Trophoblast cell (in vitro differentiated cells and primary cell): ENCODE results near the gene CPA4.
A peak's percentile ranks its signal among the peaks of the same experiment; 100 is the strongest.

Source experiments
- DNase-seq, 2 donors: peaks; one replicate each; pipeline ENCODE4 v3.0.0-alpha.2; 2016
- H2AFZ ChIP-seq: 2 replicates; pipeline ENCODE4 v1.6.1; 2013; ENCODE audit warnings: low read length, moderate library complexity, mild to moderate bottlenecking; ENCODE audit not compliant: insufficient read depth, poor library complexity
- H2AK5ac ChIP-seq: 2 replicates; pipeline ENCODE4 v1.6.1; 2013; ENCODE audit warnings: mild to moderate bottlenecking, low read length
- H2BK120ac ChIP-seq: 2 replicates; pipeline ENCODE4 v1.6.1; 2013; ENCODE audit warnings: low read length, mild to moderate bottlenecking, moderate library complexity; ENCODE audit not compliant: insufficient read depth, poor library complexity
- H2BK12ac ChIP-seq: 2 replicates; pipeline ENCODE4 v1.6.1; 2013; ENCODE audit warnings: mild to moderate bottlenecking, low read length, moderate library complexity
- H2BK5ac ChIP-seq: 2 replicates; pipeline ENCODE4 v1.6.1; 2013; ENCODE audit warnings: low read length, low read depth, moderate library complexity, mild to moderate bottlenecking; ENCODE audit not compliant: poor library complexity
- H3K14ac ChIP-seq: 2 replicates; pipeline ENCODE4 v1.6.1; 2013; ENCODE audit warnings: mild to moderate bottlenecking, low read length
- H3K18ac ChIP-seq: 2 replicates; pipeline ENCODE4 v1.6.1; 2013; ENCODE audit warnings: mild to moderate bottlenecking, low read length
- H3K23ac ChIP-seq: 2 replicates; pipeline ENCODE4 v1.6.1; 2013; ENCODE audit warnings: low read length
- H3K27ac ChIP-seq: 2 replicates; pipeline ENCODE4 v1.5.1; 2013; ENCODE audit warnings: low read depth, mild to moderate bottlenecking, inconsistent platforms, low read length, moderate library complexity
- H3K27me3 ChIP-seq: 2 replicates; pipeline ENCODE4 v1.6.1; 2013; ENCODE audit warnings: inconsistent platforms, mild to moderate bottlenecking, low read length, moderate library complexity; ENCODE audit not compliant: insufficient read depth
- H3K36me3 ChIP-seq, 2 experiments: 1 replicate in 1 of 2; 2 replicates in 1 of 2; pipeline ENCODE4 v1.6.1; 2013; ENCODE audit warnings: low read length in 2 of 2, mild to moderate bottlenecking in 2 of 2, moderate library complexity in 1 of 2; ENCODE audit not compliant: insufficient read depth in 2 of 2, control insufficient read depth in 1 of 2
- H3K4ac ChIP-seq: 2 replicates; pipeline ENCODE4 v1.6.1; 2013; ENCODE audit warnings: low read depth, mild to moderate bottlenecking, low read length, moderate library complexity
- H3K4me1 ChIP-seq, 2 experiments: 1 replicate in 1 of 2; 2 replicates in 1 of 2; pipeline ENCODE4 v1.6.1; 2013; ENCODE audit warnings: low read length in 2 of 2, mild to moderate bottlenecking in 2 of 2, moderate library complexity in 1 of 2; ENCODE audit not compliant: insufficient read depth in 2 of 2, control insufficient read depth in 1 of 2
- H3K4me2 ChIP-seq: 2 replicates; pipeline ENCODE4 v1.6.1; 2013; ENCODE audit warnings: inconsistent platforms, mild to moderate bottlenecking, low read length, moderate library complexity
- H3K4me3 ChIP-seq: 2 replicates; pipeline ENCODE4 v1.5.1; 2013; ENCODE audit warnings: mild to moderate bottlenecking, low read depth, low read length, inconsistent platforms
- H3K79me1 ChIP-seq: one replicate; pipeline ENCODE4 v1.6.1; 2013; ENCODE audit warnings: low read length
- H3K79me2 ChIP-seq: 2 replicates; pipeline ENCODE4 v1.6.1; 2013; ENCODE audit warnings: low read length, mild to moderate bottlenecking; ENCODE audit not compliant: control insufficient read depth, insufficient read depth, poor library complexity
- H3K9ac ChIP-seq: 2 replicates; pipeline ENCODE4 v1.6.1; 2013; ENCODE audit warnings: mild to moderate bottlenecking, low read length
- H3K9me3 ChIP-seq: 2 replicates; pipeline ENCODE4 v1.6.1; 2013; ENCODE audit warnings: low read depth, mild to moderate bottlenecking, control low read depth, inconsistent platforms, low read length; ENCODE audit not compliant: insufficient read depth
- H4K12ac ChIP-seq: 2 replicates; pipeline ENCODE4 v1.6.1; 2013; ENCODE audit warnings: low read depth, mild to moderate bottlenecking, low read length, moderate library complexity
- H4K8ac ChIP-seq: 2 replicates; pipeline ENCODE4 v1.6.1; 2013; ENCODE audit warnings: low read depth, mild to moderate bottlenecking, low read length, moderate library complexity
- H4K91ac ChIP-seq: one replicate; pipeline ENCODE4 v1.6.1; 2013; ENCODE audit warnings: low read depth, mild to moderate bottlenecking, low read length, moderate library complexity
- WGBS: extraction: QIAGEN DNeasy Blood & Tissue Kit; methylation state at CpG from one replicate; pipeline ENCODE4 v1.1.7; 2013; ENCODE audit warnings: missing lambda C conversion rate; ENCODE audit not compliant: insufficient read length, insufficient coverage; ENCODE audit errors: extremely low coverage; 5-methylcytosine and 5-hydroxymethylcytosine counted together

The CPA4 gene

GRCh38 chr7:130359276-130359857 lies 66.4 kb downstream of the CPA4 start:
- no peak overlapping the region for H3K23ac ChIP-seq
- no peaks in the 10 kb centered on the region for H3K27me3 ChIP-seq
- peaks cover 41% of the 10 kb centered on the region for H3K79me1 ChIP-seq
- H2AFZ ChIP-seq: no peak overlapping the region
- H3K4me3 ChIP-seq: no peak overlapping the region
- DNase-seq: peak; percentile 71 to 80
- H3K4me1 ChIP-seq: peaks cover 27 to 31% of the 10 kb centered on the region in 2 experiments
- H2BK120ac ChIP-seq: peak overlapping the region; percentile 35
- peak overlapping the region; percentile 78 for H2BK12ac ChIP-seq
- H3K36me3 ChIP-seq: no peaks in the 10 kb centered on the region
- peaks cover 8% of the 10 kb centered on the region for H3K79me2 ChIP-seq
- H3K18ac ChIP-seq: peak overlapping the region; percentile 3
- no peak overlapping the region for H3K4me2 ChIP-seq
- H3K9me3 ChIP-seq: peaks cover 13% of the 10 kb centered on the region
- H4K91ac ChIP-seq: peak overlapping the region; percentile 29
- no CpG with 5 or more reads among the region's 5 CpGs for WGBS
- no peak overlapping the region for H4K12ac ChIP-seq
- H3K14ac ChIP-seq: no peak overlapping the region
- H2AK5ac ChIP-seq: peak overlapping the region; percentile 22
- no peak overlapping the region for H3K27ac ChIP-seq
- no peak overlapping the region for H3K4ac ChIP-seq
- no peak overlapping the region for H2BK5ac ChIP-seq
- no peak overlapping the region for H4K8ac ChIP-seq
- H3K9ac ChIP-seq: no peak overlapping the region

- H3K36me3 ChIP-seq: no peaks in the 10 kb centered on the region
- no peaks in the 10 kb centered on the region for H3K27me3 ChIP-seq
- H3K23ac ChIP-seq: no peak overlapping the region
- no peak for DNase-seq
- no peak overlapping the region for H3K4ac ChIP-seq
- H2BK120ac ChIP-seq: no peak overlapping the region
- no peak overlapping the region for H4K8ac ChIP-seq
- H3K9me3 ChIP-seq: peaks cover 13% of the 10 kb centered on the region
- H2AFZ ChIP-seq: no peak overlapping the region
- no peak overlapping the region for H3K4me2 ChIP-seq
- no peak overlapping the region for H4K91ac ChIP-seq
- no peak overlapping the region for H3K4me3 ChIP-seq
- H2AK5ac ChIP-seq: no peak overlapping the region
- H4K12ac ChIP-seq: no peak overlapping the region
- H2BK5ac ChIP-seq: no peak overlapping the region
- H3K27ac ChIP-seq: no peak overlapping the region
- peaks cover 26 to 32% of the 10 kb centered on the region in 2 experiments for H3K4me1 ChIP-seq
- H2BK12ac ChIP-seq: no peak overlapping the region
- no peak overlapping the region for H3K18ac ChIP-seq
- H3K79me2 ChIP-seq: peaks cover 8% of the 10 kb centered on the region
- peaks cover 40% of the 10 kb centered on the region for H3K79me1 ChIP-seq
- WGBS: no CpG with 5 or more reads among the region's 3 CpGs
- no peak overlapping the region for H3K9ac ChIP-seq
- no peak overlapping the region for H3K14ac ChIP-seq
Observed at GRCh38 chr7:130360518-130360917, 67.6 kb downstream of the CPA4 start.

DNA sequence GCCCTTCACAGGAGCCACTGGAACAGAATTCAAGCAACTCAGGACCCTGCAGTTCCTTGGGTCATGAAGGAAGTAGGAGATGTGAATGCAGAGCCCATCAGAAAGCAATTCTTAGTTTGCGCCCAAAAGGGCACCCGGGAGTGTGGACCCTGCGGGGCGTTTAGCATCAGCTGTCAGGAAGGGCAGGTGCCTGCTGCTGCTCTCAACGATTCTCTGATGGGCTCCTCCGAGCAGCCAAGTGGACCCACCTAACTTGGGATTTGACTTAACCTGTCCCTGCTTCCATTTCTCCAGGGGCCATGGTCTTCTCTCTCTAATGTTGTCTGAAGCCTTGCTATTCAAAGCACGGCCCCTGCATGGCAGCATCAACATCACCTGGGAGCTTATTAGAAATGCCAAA lies 68.7 kb downstream of the CPA4 start:
- H2BK12ac ChIP-seq: peak overlapping the region; percentile 41
- no peaks in the 10 kb centered on the region for H3K36me3 ChIP-seq
- H3K9me3 ChIP-seq: peaks cover 13% of the 10 kb centered on the region
- no peak overlapping the region for H2BK120ac ChIP-seq
- H3K79me1 ChIP-seq: peaks cover 37% of the 10 kb centered on the region
- H4K8ac ChIP-seq: no peak overlapping the region
- no peak overlapping the region for H3K27ac ChIP-seq
- H3K4me2 ChIP-seq: no peak overlapping the region
- no peak overlapping the region for H4K12ac ChIP-seq
- peaks cover 27 to 36% of the 10 kb centered on the region in 2 experiments for H3K4me1 ChIP-seq
- no peak overlapping the region for H3K18ac ChIP-seq
- H3K4ac ChIP-seq: no peak overlapping the region
- H3K9ac ChIP-seq: no peak overlapping the region
- H3K23ac ChIP-seq: no peak overlapping the region
- H4K91ac ChIP-seq: no peak overlapping the region
- no CpG with 5 or more reads among the region's 7 CpGs for WGBS
- H2AFZ ChIP-seq: no peak overlapping the region
- no peak overlapping the region for H2AK5ac ChIP-seq
- H3K14ac ChIP-seq: no peak overlapping the region
- H3K4me3 ChIP-seq: no peak overlapping the region
- H2BK5ac ChIP-seq: no peak overlapping the region
- H3K79me2 ChIP-seq: peaks cover 3% of the 10 kb centered on the region
- H3K27me3 ChIP-seq: no peaks in the 10 kb centered on the region
- DNase-seq: no peak

DNA sequence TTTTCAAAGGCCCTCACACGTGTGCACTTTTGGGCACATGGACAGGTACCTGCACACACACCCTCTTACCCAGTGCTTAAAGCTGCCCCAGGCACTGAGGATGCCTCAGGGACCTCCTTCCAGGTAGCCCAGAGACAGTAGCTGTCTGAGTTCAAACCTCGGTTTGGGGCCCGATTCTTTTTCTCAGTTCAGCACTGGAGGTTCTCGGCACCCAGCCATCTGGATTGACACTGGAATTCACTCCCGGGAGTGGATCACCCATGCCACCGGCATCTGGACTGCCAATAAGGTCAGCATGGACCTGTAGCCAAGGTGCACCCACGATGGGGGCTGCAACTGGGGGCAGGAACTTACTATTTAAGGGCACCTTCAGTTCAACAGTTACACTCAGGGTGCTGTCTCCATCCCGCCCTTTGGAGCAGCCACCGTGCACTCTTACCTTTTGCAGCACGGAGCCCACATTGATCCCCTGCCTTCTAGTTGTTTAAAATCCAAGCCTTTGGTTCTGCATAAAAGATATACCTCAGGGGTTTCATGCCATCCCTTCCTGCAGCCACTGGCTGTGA lies 69.4 kb downstream of the CPA4 start:
- DNase-seq: no peak
- peak overlapping the region; percentile 51 for H2BK5ac ChIP-seq
- no peaks in the 10 kb centered on the region for H3K36me3 ChIP-seq
- H3K4me3 ChIP-seq: no peak overlapping the region
- no peaks in the 10 kb centered on the region for H3K27me3 ChIP-seq
- H2AFZ ChIP-seq: no peak overlapping the region
- H3K23ac ChIP-seq: no peak overlapping the region
- H3K14ac ChIP-seq: peak overlapping the region; percentile 17
- peak overlapping the region; percentile 88 for H2BK12ac ChIP-seq
- no peak overlapping the region for H3K4me2 ChIP-seq
- H3K79me2 ChIP-seq: no peaks in the 10 kb centered on the region
- H3K27ac ChIP-seq: no peak overlapping the region
- H3K18ac ChIP-seq: no peak overlapping the region
- H3K9me3 ChIP-seq: peaks cover 13% of the 10 kb centered on the region
- H3K79me1 ChIP-seq: peaks cover 32% of the 10 kb centered on the region
- no peak overlapping the region for H4K8ac ChIP-seq
- H3K4ac ChIP-seq: peak overlapping the region; percentile 15
- H4K12ac ChIP-seq: no peak overlapping the region
- peaks cover 23 to 31% of the 10 kb centered on the region in 2 experiments for H3K4me1 ChIP-seq
- WGBS: no CpG with 5 or more reads among the region's 10 CpGs
- peak overlapping the region; percentile 67 for H2BK120ac ChIP-seq
- H4K91ac ChIP-seq: peak overlapping the region; percentile 75
- peak overlapping the region; percentile 92 for H2AK5ac ChIP-seq
- no peak overlapping the region for H3K9ac ChIP-seq
